ENCODE measurements around the gene SNRPA.
A peak's percentile ranks its signal among the peaks of the same experiment; 100 is the strongest.
"Not testable (repeated sequence)": the region's sequence is repeated elsewhere in the genome, so short reads cannot be mapped to it uniquely, and the experiment has no call there.

Gene SNRPA

GRCh38 chr19:40777645-40777936, 26.6 kb downstream of the SNRPA start:
- no peak for DNase-seq (ENCODE audit: low read depth)

GRCh38 chr19:40777937-40778705, 27.1 kb downstream of the SNRPA start, which contains the start of gene RAB4B:
Gene RAB4B, plus strand, starts transcription at chr19:40778247. Its CDS starts 129 bp downstream, at chr19:40778376.
- peak; percentile 100 for DNase-seq (ENCODE audit: low read depth)

- DNase-seq (ENCODE audit: low read depth): no peak
These were observed 27.8 kb downstream of the SNRPA start for GRCh38 chr19:40778706-40779284.

GRCh38 chr19:40780582-40780981, 29.6 kb downstream of the SNRPA start:
- DNase-seq (ENCODE audit: low read depth): no peak

- DNase-seq (ENCODE audit: low read depth): no peak
These were observed 30.1 kb downstream of the SNRPA start for GRCh38 chr19:40781140-40781539.

GRCh38 chr19:40783711-40784110, 32.7 kb downstream of the SNRPA start:
- DNase-seq (ENCODE audit: low read depth): no peak

- DNase-seq (ENCODE audit: low read depth): not testable (repeated sequence)
These were observed 33.1 kb downstream of the SNRPA start for GRCh38 chr19:40784146-40784545.

- DNase-seq (ENCODE audit: low read depth): no peak
These were observed 34.5 kb downstream of the SNRPA start for GRCh38 chr19:40785526-40785925.

GRCh38 chr19:40786060-40787037, 35.3 kb downstream of the SNRPA start:
- no peak for DNase-seq (ENCODE audit: low read depth)

- DNase-seq (ENCODE audit: low read depth): no peak
These were observed 40.3 kb downstream of the SNRPA start for GRCh38 chr19:40791349-40791748.

GRCh38 chr19:40791996-40792395, 41.0 kb downstream of the SNRPA start:
- DNase-seq (ENCODE audit: low read depth): no peak

GRCh38 chr19:40797166-40797962, 46.4 kb downstream of the SNRPA start:
- no peak for DNase-seq (ENCODE audit: low read depth)

- DNase-seq (ENCODE audit: low read depth): peak; percentile 46
These were observed 47.1 kb downstream of the SNRPA start for GRCh38 chr19:40797963-40798682.

GRCh38 chr19:40798683-40799557, 47.9 kb downstream of the SNRPA start, which contains the start of gene EGLN2:
Gene EGLN2, plus strand, starts transcription at chr19:40799191. Its CDS starts 1,382 bp downstream, at chr19:40800573.
- DNase-seq (ENCODE audit: low read depth): peak; percentile 100

- DNase-seq (ENCODE audit: low read depth): no peak
These were observed 48.7 kb downstream of the SNRPA start for GRCh38 chr19:40799558-40800338.

- no peak for DNase-seq (ENCODE audit: low read depth)
These were observed 49.5 kb downstream of the SNRPA start for GRCh38 chr19:40800339-40800996.

GRCh38 chr19:40800997-40801377, 50.0 kb downstream of the SNRPA start:
- no peak for DNase-seq (ENCODE audit: low read depth)

GRCh38 chr19:40801426-40802299, 50.7 kb downstream of the SNRPA start:
- DNase-seq (ENCODE audit: low read depth): no peak
